PC-9 (cell line): ENCODE measurements around the gene ARID4B. TPM values are rescaled to one million over a fixed set of nuclear protein-coding genes. Genes with fewer than 3 reads are reported as not detected.

ENCODE experiments used
- BruUV-seq: library from RNA; stranded (reverse); fragments of 400-500 nt; replicated peaks from 2 replicates; lab custom pipeline; 2021; lab: Mats Ljungman, UMichigan
- CTCF ChIA-PET: fragments of 300-600 bp; sonication (Branson Sonifier 250); formaldehyde crosslinking; loops from one replicate; lab custom pipeline; 2022; ENCODE audit warnings: antibody characterized with exemption; lab: Charles Lee
- POLR2A ChIA-PET: fragments of 300-600 bp; sonication (Branson Sonifier 250); formaldehyde crosslinking; loops from one replicate; lab custom pipeline; 2022; ENCODE audit warnings: antibody characterized with exemption; ENCODE audit not compliant: unreplicated experiment; lab: Charles Lee
- DNase-seq, 2 experiments: peaks; one replicate each; pipeline versions ENCODE4 v3.0.0 to v3.0.0-alpha.2; 2015 to 2022; ENCODE audit warnings: mixed read lengths in 1 of 2
- H2AFZ ChIP-seq: fragments of 200-600 bp; sonication (generic); 2 replicates; pipeline ENCODE4 v1.8.1; 2017; ENCODE audit warnings: antibody characterized with exemption
- H3F3A ChIP-seq: fragments of 200-600 bp; sonication (generic); 2 replicates; pipeline ENCODE4 v1.8.1; 2017; ENCODE audit warnings: antibody characterized with exemption, mild to moderate bottlenecking, low read depth; ENCODE audit not compliant: insufficient read depth
- H3K27ac ChIP-seq: fragments of 200-600 bp; sonication (generic); 2 replicates; pipeline ENCODE4 v1.6.1; 2016; ENCODE audit warnings: mixed run types
- H3K27me3 ChIP-seq: fragments of 200-600 bp; sonication (generic); 2 replicates; pipeline ENCODE4 v1.6.1; 2016; ENCODE audit warnings: low read depth, mixed run types; ENCODE audit not compliant: insufficient read depth
- H3K36me3 ChIP-seq: fragments of 200-600 bp; sonication (generic); 2 replicates; pipeline ENCODE4 v1.6.1; 2016; ENCODE audit warnings: low read depth, mixed run types
- H3K4me1 ChIP-seq: fragments of 200-600 bp; sonication (generic); replicated peaks from 2 replicates; pipeline ENCODE4 v1.6.1; 2016; ENCODE audit warnings: mixed run types; ENCODE audit not compliant: insufficient read depth
- H3K4me2 ChIP-seq: fragments of 200-600 bp; sonication (generic); 2 replicates; pipeline ENCODE4 v1.6.1; 2017; ENCODE audit warnings: mixed run types
- H3K4me3 ChIP-seq: fragments of 200-600 bp; sonication (generic); 2 replicates; pipeline ENCODE4 v1.6.1; 2016; ENCODE audit warnings: mixed run types
- H3K79me2 ChIP-seq: fragments of 200-600 bp; sonication (generic); 2 replicates; pipeline ENCODE4 v1.6.1; 2017; ENCODE audit warnings: low read depth, mixed run types
- H3K9me2 ChIP-seq: fragments of 200-600 bp; sonication (generic); 2 replicates; pipeline ENCODE4 v1.8.1; 2017; ENCODE audit warnings: mild to moderate bottlenecking; ENCODE audit not compliant: insufficient read depth
- H3K9me3 ChIP-seq: fragments of 200-600 bp; sonication (generic); 2 replicates; pipeline ENCODE4 v1.8.1; 2016; ENCODE audit warnings: low read depth; ENCODE audit not compliant: insufficient read depth
- H4K20me1 ChIP-seq: fragments of 200-600 bp; sonication (generic); 2 replicates; pipeline ENCODE4 v1.8.1; 2017; ENCODE audit not compliant: insufficient read depth
- EZH2 ChIP-seq: fragments of 200-600 bp; sonication (generic); IDR thresholded peaks from 2 replicates; pipeline ENCODE4 v1.8.0; 2017; ENCODE audit warnings: antibody characterized with exemption, low read depth
- intact Hi-C: fragments of 100-400 bp; cut with micrococcal nuclease; formaldehyde crosslinking; loops from one replicate; pipeline ENCODE4 v1.10.0; 2022; ENCODE audit not compliant: unreplicated experiment
- total RNA-seq: library from RNA; stranded (reverse); gene quantifications from 2 replicates; pipeline ENCODE4 v1.2.3, GENCODE V29; 2021
- TF ChIP-seq, protein P1 (sequence below): fragments of 200-600 bp; sonication (generic); conservative IDR thresholded peaks from 2 replicates; pipeline ENCODE4 v1.6.1; 2017; ENCODE audit warnings: mixed run types, antibody characterized with exemption, mild to moderate bottlenecking, moderate library complexity

The ARID4B gene
- total RNA-seq, 1 experiment from 2014 or later: 47.1 TPM

DNA sequence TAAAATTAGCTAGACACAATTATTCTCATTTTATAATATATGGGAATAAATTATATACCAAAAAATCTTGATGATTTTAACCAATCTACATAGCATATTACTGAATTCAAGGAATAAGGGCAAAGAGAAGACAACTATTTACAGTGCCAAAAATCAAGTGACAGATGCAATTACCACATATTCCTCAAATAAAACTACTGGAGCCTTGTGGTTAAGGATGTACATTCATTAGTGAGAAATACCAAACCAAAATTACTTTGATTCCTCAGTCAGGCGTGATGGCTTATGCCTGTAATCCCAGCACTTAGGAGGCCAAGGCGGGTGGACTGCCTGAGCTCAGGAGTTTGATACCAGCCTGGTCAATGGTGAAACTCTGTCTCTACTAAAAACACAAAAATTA, 98.1 kb downstream of the ARID4B start:
- peaks cover 6% of the 10 kb centered on the region; the same call in 1 of the 2 replicates for H4K20me1 ChIP-seq
- no peaks in the 10 kb centered on the region for H3K79me2 ChIP-seq
- TF ChIP-seq, protein P1, sequence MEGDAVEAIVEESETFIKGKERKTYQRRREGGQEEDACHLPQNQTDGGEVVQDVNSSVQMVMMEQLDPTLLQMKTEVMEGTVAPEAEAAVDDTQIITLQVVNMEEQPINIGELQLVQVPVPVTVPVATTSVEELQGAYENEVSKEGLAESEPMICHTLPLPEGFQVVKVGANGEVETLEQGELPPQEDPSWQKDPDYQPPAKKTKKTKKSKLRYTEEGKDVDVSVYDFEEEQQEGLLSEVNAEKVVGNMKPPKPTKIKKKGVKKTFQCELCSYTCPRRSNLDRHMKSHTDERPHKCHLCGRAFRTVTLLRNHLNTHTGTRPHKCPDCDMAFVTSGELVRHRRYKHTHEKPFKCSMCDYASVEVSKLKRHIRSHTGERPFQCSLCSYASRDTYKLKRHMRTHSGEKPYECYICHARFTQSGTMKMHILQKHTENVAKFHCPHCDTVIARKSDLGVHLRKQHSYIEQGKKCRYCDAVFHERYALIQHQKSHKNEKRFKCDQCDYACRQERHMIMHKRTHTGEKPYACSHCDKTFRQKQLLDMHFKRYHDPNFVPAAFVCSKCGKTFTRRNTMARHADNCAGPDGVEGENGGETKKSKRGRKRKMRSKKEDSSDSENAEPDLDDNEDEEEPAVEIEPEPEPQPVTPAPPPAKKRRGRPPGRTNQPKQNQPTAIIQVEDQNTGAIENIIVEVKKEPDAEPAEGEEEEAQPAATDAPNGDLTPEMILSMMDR: no peak
- no peak for TF ChIP-seq EZH2
- H3K4me1 ChIP-seq: no peaks in the 10 kb centered on the region
- intact Hi-C loops: no loop called here
- H2AFZ ChIP-seq: no peak overlapping the region
- POLR2A ChIA-PET: no interaction called here
- H3K36me3 ChIP-seq: peaks cover 20% of the 10 kb centered on the region
- no peak overlapping the region for H3K4me2 ChIP-seq
- H3K27ac ChIP-seq: no peak overlapping the region
- CTCF ChIA-PET: interaction anchor here (0.6 kb wide), 2 partner anchors 126 to 186 kb away, joined by 3 to 5 read pairs; no protein-coding TSS in a partner anchor
- H3K9me2 ChIP-seq: no peaks in the 10 kb centered on the region
- DNase-seq: no peak
- H3K27me3 ChIP-seq: no peaks in the 10 kb centered on the region
- no peaks in the 10 kb centered on the region for H3K9me3 ChIP-seq
- no peak overlapping the region for H3K4me3 ChIP-seq
- no TSS peak for BruUV-seq
- H3F3A ChIP-seq: peaks cover 12% of the 10 kb centered on the region; the same call in 1 of the 2 replicates

- no peak overlapping the region for H3K4me2 ChIP-seq
- no peak for DNase-seq
- ChIA-PET CTCF (interaction anchor here (0.7 kb wide), 1 partner anchor 87 kb away, joined by 6 read pairs; no protein-coding TSS in a partner anchor), POLR2A (no interaction called here)
- peaks cover 26% of the 10 kb centered on the region for H3K36me3 ChIP-seq
- no TSS peak for BruUV-seq
- TF ChIP-seq, protein P1: no peak
- TF ChIP-seq EZH2: no peak
- H3K9me2 ChIP-seq: no peaks in the 10 kb centered on the region
- peaks cover 6% of the 10 kb centered on the region; the same call in 1 of the 2 replicates for H4K20me1 ChIP-seq
- H3K9me3 ChIP-seq: no peaks in the 10 kb centered on the region
- H3K4me1 ChIP-seq: no peaks in the 10 kb centered on the region
- H3K79me2 ChIP-seq: no peaks in the 10 kb centered on the region
- H2AFZ ChIP-seq: no peak overlapping the region
- H3K27ac ChIP-seq: no peak overlapping the region
- H3F3A ChIP-seq: peaks cover 22% of the 10 kb centered on the region
- no peak overlapping the region for H3K4me3 ChIP-seq
- no peaks in the 10 kb centered on the region for H3K27me3 ChIP-seq
- intact Hi-C loops: no loop called here
These were observed 100.6 kb downstream of the ARID4B start for GRCh38 chr1:235227414-235227813.

- Histone ChIP-seq H4K20me1 (peaks cover 6% of the 10 kb centered on the region; the same call in 1 of the 2 replicates), H3K4me2 (no peak overlapping the region), H2AFZ (no peak overlapping the region), H3K79me2 (no peaks in the 10 kb centered on the region), H3K4me3 (no peak overlapping the region), H3K27ac (no peak overlapping the region), H3K9me2 (no peaks in the 10 kb centered on the region), H3K36me3 (peaks cover 26% of the 10 kb centered on the region), H3F3A (peaks cover 26% of the 10 kb centered on the region), H3K4me1 (no peaks in the 10 kb centered on the region), H3K9me3 (no peaks in the 10 kb centered on the region), H3K27me3 (no peaks in the 10 kb centered on the region)
- POLR2A ChIA-PET: no interaction called here
- DNase-seq: no peak
- intact Hi-C loops: no loop called here
- no TSS peak for BruUV-seq
- TF ChIP-seq, protein P1: no peak
- no peak for TF ChIP-seq EZH2
- CTCF ChIA-PET: interaction anchor here (0.7 kb wide), 2 partner anchors 87 to 131 kb away, joined by 6 read pairs; no protein-coding TSS in a partner anchor
These were observed 101.0 kb downstream of the ARID4B start for GRCh38 chr1:235226933-235227332.
